ENCODE data around the gene TRABD2A. TPM values are rescaled to one million over a fixed set of nuclear protein-coding genes. Genes with fewer than 3 reads are reported as not detected.
"Not testable (repeated sequence)": the region's sequence is repeated elsewhere in the genome, so short reads cannot be mapped to it uniquely, and the experiment has no call there.

TRABD2A gene
- total RNA-seq, 2 experiments from 2014 or later, result 28.5 to 28.6 TPM

- CTCF ChIA-PET, result interaction anchor here (1.6 kb wide), 1 partner anchor 52 kb away, joined by 6 read pairs; no protein-coding TSS in a partner anchor
- POLR2A ChIA-PET, result no interaction called here
Observed at GRCh38 chr2:84873350-84873749, 7.5 kb downstream of the TRABD2A start.

GRCh38 chr2:84872691-84873090 is 8.2 kb downstream of the TRABD2A start:
- CTCF ChIA-PET, result interaction anchor here (1.6 kb wide), 1 partner anchor 53 kb away, joined by 6 read pairs; no protein-coding TSS in a partner anchor
- POLR2A ChIA-PET, result not testable (repeated sequence)

- ChIA-PET POLR2A (interaction anchor here (0.6 kb wide), 1 partner anchor 29 kb away, joined by 10 read pairs; no protein-coding TSS in a partner anchor), CTCF (interaction anchor here (0.7 to 1.8 kb wide), 2 partner anchors 22 to 56 kb away, joined by 4 to 8 read pairs; no protein-coding TSS in a partner anchor)
Observed at GRCh38 chr2:84870306-84870705, 10.6 kb downstream of the TRABD2A start.

- POLR2A ChIA-PET, result not testable (repeated sequence)
- CTCF ChIA-PET, result interaction anchor here (0.9 to 1.1 kb wide), 2 partner anchors 57 to 58 kb away, joined by 3 to 4 read pairs; no protein-coding TSS in a partner anchor
Observed at GRCh38 chr2:84868327-84868726, 12.6 kb downstream of the TRABD2A start.

GRCh38 chr2:84866122-84866521 is 14.8 kb downstream of the TRABD2A start:
- CTCF ChIA-PET, result no interaction called here
- POLR2A ChIA-PET, result no interaction called here

- POLR2A ChIA-PET, result no interaction called here
Observed at GRCh38 chr2:84865181-84865783, 15.6 kb downstream of the TRABD2A start.

GRCh38 chr2:84862006-84862405 is 18.9 kb downstream of the TRABD2A start:
- POLR2A ChIA-PET, result no interaction called here
- CTCF ChIA-PET, result interaction anchor here (0.8 kb wide), 1 partner anchor 64 kb away, joined by 4 read pairs; no protein-coding TSS in a partner anchor

More at GRCh38 chr2:84865181-84865783, 15.6 kb downstream of the TRABD2A start:
- CTCF ChIA-PET, result interaction anchor here (0.6 to 1.2 kb wide), 2 partner anchors 61 to 368 kb away, joined by 4 to 7 read pairs; no protein-coding TSS in a partner anchor

GRCh38 chr2:84861539-84861938 is 19.3 kb downstream of the TRABD2A start:
- POLR2A ChIA-PET, result interaction anchor here (0.8 kb wide), 1 partner anchor 19 kb away, joined by 3 read pairs; no protein-coding TSS in a partner anchor
- CTCF ChIA-PET, result no interaction called here

GRCh38 chr2:84858937-84859336 is 21.9 kb downstream of the TRABD2A start:
- POLR2A ChIA-PET, result no interaction called here

GRCh38 chr2:84858123-84858522 is 22.8 kb downstream of the TRABD2A start:
- POLR2A ChIA-PET, result no interaction called here
- CTCF ChIA-PET, result interaction anchor here (1.0 to 2.1 kb wide), 5 partner anchors 9 to 116 kb away, joined by 3 to 10 read pairs (median 3); no protein-coding TSS in a partner anchor

More at GRCh38 chr2:84858937-84859336, 21.9 kb downstream of the TRABD2A start:
- CTCF ChIA-PET, result interaction anchor here (1.2 to 2.1 kb wide), 2 partner anchors 10 to 67 kb away, joined by 3 to 10 read pairs; no protein-coding TSS in a partner anchor

GRCh38 chr2:84857566-84857965 is 23.3 kb downstream of the TRABD2A start:
- POLR2A ChIA-PET, result no interaction called here
- CTCF ChIA-PET, result interaction anchor here (1.0 to 2.1 kb wide), 4 partner anchors 13 to 116 kb away, joined by 3 to 10 read pairs (median 4); no protein-coding TSS in a partner anchor

GRCh38 chr2:84856787-84857186 is 24.1 kb downstream of the TRABD2A start:
- CTCF ChIA-PET, result interaction anchor here (1.2 kb wide), 1 partner anchor 16 kb away, joined by 3 read pairs; no protein-coding TSS in a partner anchor

GRCh38 chr2:84855731-84856130 is 25.2 kb downstream of the TRABD2A start:
- ChIA-PET CTCF (interaction anchor here (1.2 kb wide), 1 partner anchor 15 kb away, joined by 3 read pairs; no protein-coding TSS in a partner anchor), POLR2A (no interaction called here)

More at GRCh38 chr2:84856787-84857186, 24.1 kb downstream of the TRABD2A start:
- POLR2A ChIA-PET, result no interaction called here

GRCh38 chr2:84854850-84855249 is 26.0 kb downstream of the TRABD2A start:
- POLR2A ChIA-PET, result no interaction called here
- CTCF ChIA-PET, result no interaction called here

GRCh38 chr2:84851876-84852275 is 29.0 kb downstream of the TRABD2A start:
- POLR2A ChIA-PET, result no interaction called here
- CTCF ChIA-PET, result interaction anchor here (0.9 to 1.4 kb wide), 2 partner anchors 74 to 226 kb away, joined by 3 to 4 read pairs; no protein-coding TSS in a partner anchor

- ChIA-PET CTCF (interaction anchor here (1.0 kb wide), 2 partner anchors 12 to 80 kb away, joined by 3 read pairs; no protein-coding TSS in a partner anchor), POLR2A (no interaction called here)
Observed at GRCh38 chr2:84850471-84850870, 30.4 kb downstream of the TRABD2A start.

- POLR2A ChIA-PET, result interaction anchor here (1.3 kb wide), 1 partner anchor 31 kb away, joined by 3 read pairs; the partner anchor contains the start of gene TRABD2A
- CTCF ChIA-PET, result interaction anchor here (0.8 to 1.6 kb wide), 6 partner anchors 9 to 199 kb away, joined by 3 to 5 read pairs (median 3); no protein-coding TSS in a partner anchor
Observed at GRCh38 chr2:84849271-84849952, 31.5 kb downstream of the TRABD2A start.

GRCh38 chr2:84847326-84848050 is 33.4 kb downstream of the TRABD2A start:
- ChIA-PET CTCF (no interaction called here), POLR2A (no interaction called here)

- CTCF ChIA-PET, result interaction anchor here (0.8 to 1.5 kb wide), 2 partner anchors 73 to 79 kb away, joined by 3 to 8 read pairs; no protein-coding TSS in a partner anchor
- POLR2A ChIA-PET, result no interaction called here
Observed at GRCh38 chr2:84846741-84847142, 34.1 kb downstream of the TRABD2A start.

Data from activated CD8-positive, alpha-beta memory T cell treated with anti-CD3 and anti-CD28 coated beads for 36 hours (primary cell).